ENCODE data around the gene EDEM3. TPM values are rescaled to one million over a fixed set of nuclear protein-coding genes. Genes with fewer than 3 reads are reported as not detected.

Gene EDEM3
- polyA plus RNA-seq, 3 donors = 15.5 to 21.9 (median 18.0) TPM

- no peak overlapping the region for H2AFZ ChIP-seq (ENCODE audit: insufficient read depth, low read depth, low read length, poor library complexity, severe bottlenecking)
- WGBS (ENCODE audit: insufficient coverage) = 59% methylated on average over 3 of the region's 4 CpGs
- H3K79me2 ChIP-seq (ENCODE audit: insufficient read depth, low read length) = no peaks in the 10 kb centered on the region
- TF ChIP-seq, protein P1, sequence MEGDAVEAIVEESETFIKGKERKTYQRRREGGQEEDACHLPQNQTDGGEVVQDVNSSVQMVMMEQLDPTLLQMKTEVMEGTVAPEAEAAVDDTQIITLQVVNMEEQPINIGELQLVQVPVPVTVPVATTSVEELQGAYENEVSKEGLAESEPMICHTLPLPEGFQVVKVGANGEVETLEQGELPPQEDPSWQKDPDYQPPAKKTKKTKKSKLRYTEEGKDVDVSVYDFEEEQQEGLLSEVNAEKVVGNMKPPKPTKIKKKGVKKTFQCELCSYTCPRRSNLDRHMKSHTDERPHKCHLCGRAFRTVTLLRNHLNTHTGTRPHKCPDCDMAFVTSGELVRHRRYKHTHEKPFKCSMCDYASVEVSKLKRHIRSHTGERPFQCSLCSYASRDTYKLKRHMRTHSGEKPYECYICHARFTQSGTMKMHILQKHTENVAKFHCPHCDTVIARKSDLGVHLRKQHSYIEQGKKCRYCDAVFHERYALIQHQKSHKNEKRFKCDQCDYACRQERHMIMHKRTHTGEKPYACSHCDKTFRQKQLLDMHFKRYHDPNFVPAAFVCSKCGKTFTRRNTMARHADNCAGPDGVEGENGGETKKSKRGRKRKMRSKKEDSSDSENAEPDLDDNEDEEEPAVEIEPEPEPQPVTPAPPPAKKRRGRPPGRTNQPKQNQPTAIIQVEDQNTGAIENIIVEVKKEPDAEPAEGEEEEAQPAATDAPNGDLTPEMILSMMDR (IDR thresholded peaks at IDR 0.05) = no peak
- H3K9ac ChIP-seq (ENCODE audit: insufficient read depth, low read length, poor library complexity, severe bottlenecking) = no peak overlapping the region
- no peaks in the 10 kb centered on the region for H3K36me3 ChIP-seq (replicated peaks in 1 of 2; ENCODE audit: control insufficient read depth in 1 of 2, insufficient read depth in 2 of 2, low read length in 2 of 2)
- no peak overlapping the region for H3K4me3 ChIP-seq (replicated peaks in 1 of 3; ENCODE audit: low read depth in 2 of 3, low read length in 3 of 3)
- Mint-ChIP-seq H3K27me3 (ENCODE audit: low read depth in 3 of 3) (peaks cover 0 to under 1% (median 0%) of the 10 kb centered on the region in 3 donors), H3K4me3 (no peak overlapping the region), H3K36me3 (peaks cover 0 to 2% of the 10 kb centered on the region in 2 donors), H3K9me3 (peaks cover 0 to 1% (median 0%) of the 10 kb centered on the region in 7 donors), H3K4me1 (peaks cover 2% of the 10 kb centered on the region), H3K27ac (no peak overlapping the region)
- H3K4me2 ChIP-seq (replicated peaks; ENCODE audit: extremely low read depth, low read length, poor library complexity, severe bottlenecking) = no peak overlapping the region
- intact Hi-C loops (cut with micrococcal nuclease) = no loop called here
- no peaks in the 10 kb centered on the region for H4K20me1 ChIP-seq (ENCODE audit: insufficient read depth, low read length)
- H3K27me3 ChIP-seq (ENCODE audit: control insufficient read depth in 2 of 2, insufficient read depth in 2 of 2, low read length in 2 of 2) = no peaks in the 10 kb centered on the region
- H3K4me1 ChIP-seq (ENCODE audit: control insufficient read depth in 1 of 2, insufficient read depth in 2 of 2, low read length in 2 of 2) = no peaks in the 10 kb centered on the region
- no peak overlapping the region for H3K27ac ChIP-seq (ENCODE audit: low read depth in 1 of 2, low read length in 2 of 2)
- no peak for DNase-seq
- H3K9me3 ChIP-seq (replicated peaks in 1 of 2; ENCODE audit: control insufficient read depth in 1 of 2, insufficient read depth in 1 of 2, low read length in 2 of 2) = no peaks in the 10 kb centered on the region
These were observed 7.4 kb upstream of the EDEM3 start for GRCh38 chr1:184761969-184762485.

DNA sequence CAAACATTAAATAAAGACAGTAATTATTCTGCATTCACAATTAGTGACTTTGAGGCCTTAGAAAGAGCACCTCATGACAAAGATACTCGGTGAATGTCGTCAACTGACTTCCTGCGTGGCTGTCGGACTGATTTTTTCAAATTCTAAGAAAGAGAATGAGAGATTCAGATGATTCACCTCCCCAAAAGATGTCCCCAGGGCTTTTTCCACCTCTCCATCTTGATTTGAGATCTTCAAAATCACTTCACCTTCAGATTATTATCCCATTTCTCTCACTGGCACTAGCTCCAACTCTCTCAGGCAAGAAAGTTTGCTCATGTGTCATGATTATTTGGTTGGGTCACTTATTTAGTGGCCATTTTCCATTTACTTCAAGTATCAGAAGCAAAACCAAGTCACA, 5.0 kb upstream of the EDEM3 start:
- no peak overlapping the region for H3K4me3 ChIP-seq (replicated peaks in 1 of 3; ENCODE audit: low read depth in 2 of 3, low read length in 3 of 3)
- no peak for DNase-seq
- peaks cover under 1% of the 10 kb centered on the region for H3K79me2 ChIP-seq (ENCODE audit: insufficient read depth, low read length)
- Mint-ChIP-seq H3K4me3 (no peak overlapping the region), H3K27me3 (ENCODE audit: low read depth in 3 of 3) (peaks cover 0 to 2% (median 0%) of the 10 kb centered on the region in 3 donors), H3K9me3 (peaks cover 0 to 1% (median 0%) of the 10 kb centered on the region in 7 donors), H3K36me3 (peaks cover 0 to 2% of the 10 kb centered on the region in 2 donors), H3K27ac (no peak overlapping the region), H3K4me1 (peaks cover 11% of the 10 kb centered on the region)
- no peak overlapping the region for H2AFZ ChIP-seq (ENCODE audit: insufficient read depth, low read depth, low read length, poor library complexity, severe bottlenecking)
- 83% methylated on average over 1 of the region's 4 CpGs for WGBS (ENCODE audit: insufficient coverage)
- H3K4me1 ChIP-seq (ENCODE audit: control insufficient read depth in 1 of 2, insufficient read depth in 2 of 2, low read length in 2 of 2) = peaks cover 7 to 10% of the 10 kb centered on the region in 2 donors
- H3K9me3 ChIP-seq (replicated peaks in 1 of 2; ENCODE audit: control insufficient read depth in 1 of 2, insufficient read depth in 1 of 2, low read length in 2 of 2) = no peaks in the 10 kb centered on the region
- H3K27me3 ChIP-seq (ENCODE audit: control insufficient read depth in 2 of 2, insufficient read depth in 2 of 2, low read length in 2 of 2) = no peaks in the 10 kb centered on the region
- no peaks in the 10 kb centered on the region for H4K20me1 ChIP-seq (ENCODE audit: insufficient read depth, low read length)
- no peaks in the 10 kb centered on the region for H3K36me3 ChIP-seq (replicated peaks in 1 of 2; ENCODE audit: control insufficient read depth in 1 of 2, insufficient read depth in 2 of 2, low read length in 2 of 2)
- H3K4me2 ChIP-seq (replicated peaks; ENCODE audit: extremely low read depth, low read length, poor library complexity, severe bottlenecking) = no peak overlapping the region
- no peak overlapping the region for H3K27ac ChIP-seq (ENCODE audit: low read depth in 1 of 2, low read length in 2 of 2)
- intact Hi-C loops (cut with micrococcal nuclease) = loop anchor here in 1 of 2 donors (10.0 kb wide), 1 partner anchor 1285 kb away; the partner anchor contains the start of gene SMG7
- TF ChIP-seq, protein P1 (IDR thresholded peaks at IDR 0.05) = no peak
- H3K9ac ChIP-seq (ENCODE audit: insufficient read depth, low read length, poor library complexity, severe bottlenecking) = no peak overlapping the region
